ENCODE measurements around the gene RBFOX2.

- TF ChIP-seq CTCF (conservative IDR thresholded peaks at IDR 0.05 in 1 of 2, IDR thresholded peaks at IDR 0.05 in 1 of 2; ENCODE audit: extremely low read depth in 1 of 2, insufficient read depth in 1 of 2, low read depth in 1 of 2, low read length in 2 of 2) (no peak), EZH2 (IDR thresholded peaks at IDR 0.05; ENCODE audit: borderline replicate concordance, low read length) (no peak)
These were observed 176.5 kb downstream of the RBFOX2 start for GRCh38 chr22:35852076-35852475.
